Right cardiac atrium (tissue), 5 donors: ENCODE results near the gene CDKL4. TPM values are rescaled to one million over a fixed set of nuclear protein-coding genes. Genes with fewer than 3 reads are reported as not detected.
"Not testable (repeated sequence)": the region's sequence is repeated elsewhere in the genome, so short reads cannot be mapped to it uniquely, and the experiment has no call there.

ENCODE experiments used
- ATAC-seq, 2 donors: fragments of 200-7000 bp; cut with Tn5 transposase; one replicate each; pipeline versions ENCODE4 v1.8.0 to v1.9.1; 2020; ENCODE audit warnings: moderate library complexity in 2 of 2, mild to moderate bottlenecking in 1 of 2
- DNase-seq, 3 donors: peaks; one replicate each; pipeline ENCODE4 v3.0.0-alpha.2; 2020
- H3K27ac ChIP-seq: one replicate; pipeline ENCODE4 v1.5.1; 2013; ENCODE audit warnings: mild to moderate bottlenecking, low read length, control low read depth, moderate library complexity
- H3K27me3 ChIP-seq: one replicate; pipeline ENCODE4 v1.6.1; 2013; ENCODE audit not compliant: control insufficient read depth, insufficient read depth
- H3K4me1 ChIP-seq: one replicate; pipeline ENCODE4 v1.6.1; 2013; ENCODE audit warnings: low read length; ENCODE audit not compliant: control insufficient read depth, insufficient read depth
- H3K4me3 ChIP-seq: one replicate; pipeline ENCODE4 v1.5.1; 2013; ENCODE audit warnings: low read length, control low read depth
- H3K9me3 ChIP-seq: one replicate; pipeline ENCODE4 v1.6.1; 2013; ENCODE audit warnings: low read length; ENCODE audit not compliant: control insufficient read depth
- WGBS: extraction: QIAGEN DNeasy Blood & Tissue Kit; methylation state at CpG from one replicate; pipeline ENCODE4 v1.1.7; 2013; 5-methylcytosine and 5-hydroxymethylcytosine counted together
- intact Hi-C, 4 donors: fragments of 100-400 bp; cut with DNase I; formaldehyde crosslinking; loops; one replicate each; pipeline versions ENCODE4 v1.11.0 to v1.14.0; 2022 to 2023
- polyA plus RNA-seq: library from polyadenylated mRNA; stranded (reverse); fragments of 200-250 nt; gene quantifications from one replicate; pipeline ENCODE4 v1.2.3, GENCODE V29; 2013
- total RNA-seq, 4 donors: library from RNA; stranded (reverse); fragmentation: NEBNext Ultra II Directional; extraction: Animal tissue kit (Norgen Biotek cat#: 25700); gene quantifications; one replicate each; pipeline ENCODE4 v1.2.1, GENCODE V29; 2021
- donor health status: healthy with polysubstance abuse.
- donor health status: DM: no; HTN: yes; CAD: no.
- donor health status: DM: no; HTN: no; CAD: no.
- donor health status: DM: no; HTN: yes; CAD: no; lungs with severe emphysema.
- donor health status: DM: yes; HTN: yes; CAD: no.

CDKL4 gene
- total and polyA plus RNA-seq, 5 donors: 0.05 to 2.2 (median 1.1) TPM

- 98% methylated on average over 1 of the region's 1 CpG for WGBS
- no peak for DNase-seq
- ATAC-seq: no peak
Observed at GRCh38 chr2:39213015-39213414, 30.8 kb downstream of the CDKL4 start.

GRCh38 chr2:39210846-39211245 is 32.9 kb downstream of the CDKL4 start:
- DNase-seq (no peak), ATAC-seq (no peak)
- Histone ChIP-seq H3K27me3 (no peaks in the 10 kb centered on the region), H3K27ac (no peak overlapping the region), H3K9me3 (no peaks in the 10 kb centered on the region), H3K4me3 (no peak overlapping the region), H3K4me1 (no peaks in the 10 kb centered on the region)
- WGBS: 68% methylated on average over 1 of the region's 1 CpG
- intact Hi-C loops: no loop called here

More at GRCh38 chr2:39213015-39213414, 30.8 kb downstream of the CDKL4 start:
- no peaks in the 10 kb centered on the region for H3K27me3 ChIP-seq
- no peaks in the 10 kb centered on the region for H3K9me3 ChIP-seq
- intact Hi-C loops: no loop called here
- H3K27ac ChIP-seq: no peak overlapping the region
- no peaks in the 10 kb centered on the region for H3K4me1 ChIP-seq
- H3K4me3 ChIP-seq: no peak overlapping the region

- intact Hi-C loops: no loop called here
- WGBS: 90% methylated on average over 6 of the region's 6 CpGs
Observed at GRCh38 chr2:39203382-39203781, 40.4 kb downstream of the CDKL4 start.

GRCh38 chr2:39202639-39203369 is 41.0 kb downstream of the CDKL4 start:
- no peak for ATAC-seq
- no peak for DNase-seq
- intact Hi-C loops: no loop called here
- Histone ChIP-seq H3K4me1 (no peaks in the 10 kb centered on the region), H3K4me3 (no peak overlapping the region), H3K9me3 (no peaks in the 10 kb centered on the region), H3K27ac (no peak overlapping the region), H3K27me3 (no peaks in the 10 kb centered on the region)
- 89% methylated on average over 1 of the region's 1 CpG for WGBS

More at GRCh38 chr2:39203382-39203781, 40.4 kb downstream of the CDKL4 start:
- no peak overlapping the region for H3K4me3 ChIP-seq
- ATAC-seq (no peak), DNase-seq (no peak)
- H3K4me1 ChIP-seq: no peaks in the 10 kb centered on the region
- no peaks in the 10 kb centered on the region for H3K27me3 ChIP-seq
- no peaks in the 10 kb centered on the region for H3K9me3 ChIP-seq
- no peak overlapping the region for H3K27ac ChIP-seq

GRCh38 chr2:39197003-39197402 is 46.8 kb downstream of the CDKL4 start:
- H3K4me1 ChIP-seq, DNase-seq, H3K27ac ChIP-seq, H3K9me3 ChIP-seq, ATAC-seq, H3K4me3 ChIP-seq, intact Hi-C loops, H3K27me3 ChIP-seq: not testable (repeated sequence)
- 98% methylated on average over 2 of the region's 2 CpGs for WGBS

- WGBS: 96% methylated on average over 3 of the region's 3 CpGs
- Histone ChIP-seq H3K9me3 (no peaks in the 10 kb centered on the region), H3K27me3 (no peaks in the 10 kb centered on the region), H3K4me1 (no peaks in the 10 kb centered on the region), H3K4me3 (no peak overlapping the region), H3K27ac (no peak overlapping the region)
- intact Hi-C loops: no loop called here
- no peak for ATAC-seq
- no peak for DNase-seq
Observed at GRCh38 chr2:39194686-39195085, 49.1 kb downstream of the CDKL4 start.

GRCh38 chr2:39188960-39189494 is 54.7 kb downstream of the CDKL4 start:
- H3K4me1 ChIP-seq: no peaks in the 10 kb centered on the region
- intact Hi-C loops: no loop called here
- H3K9me3 ChIP-seq: no peaks in the 10 kb centered on the region
- no peak for ATAC-seq
- H3K27ac ChIP-seq: no peak overlapping the region
- no peak overlapping the region for H3K4me3 ChIP-seq
- no peaks in the 10 kb centered on the region for H3K27me3 ChIP-seq
- WGBS: 84% methylated on average over 4 of the region's 4 CpGs
- DNase-seq: no peak

GRCh38 chr2:39183673-39184072 is 60.1 kb downstream of the CDKL4 start:
- intact Hi-C loops: no loop called here
- Histone ChIP-seq H3K4me3 (no peak overlapping the region), H3K27me3 (no peaks in the 10 kb centered on the region), H3K27ac (no peak overlapping the region), H3K4me1 (no peaks in the 10 kb centered on the region), H3K9me3 (no peaks in the 10 kb centered on the region)
- 88% methylated on average over 2 of the region's 2 CpGs for WGBS
- ATAC-seq (no peak), DNase-seq (no peak)

GRCh38 chr2:39181297-39181696 is 62.5 kb downstream of the CDKL4 start:
- Histone ChIP-seq H3K4me3 (no peak overlapping the region), H3K9me3 (no peaks in the 10 kb centered on the region), H3K27ac (no peak overlapping the region), H3K4me1 (no peaks in the 10 kb centered on the region), H3K27me3 (no peaks in the 10 kb centered on the region)
- DNase-seq (no peak), ATAC-seq (no peak)
- intact Hi-C loops: no loop called here
- 94% methylated on average over 2 of the region's 2 CpGs for WGBS

GRCh38 chr2:39179974-39180960 is 63.5 kb downstream of the CDKL4 start:
- no peaks in the 10 kb centered on the region for H3K27me3 ChIP-seq
- no peak for ATAC-seq
- H3K4me1 ChIP-seq: no peaks in the 10 kb centered on the region
- intact Hi-C loops: no loop called here
- no peak overlapping the region for H3K4me3 ChIP-seq
- H3K9me3 ChIP-seq: no peaks in the 10 kb centered on the region
- H3K27ac ChIP-seq: no peak overlapping the region
- no peak for DNase-seq
- 89% methylated on average over 12 of the region's 12 CpGs for WGBS

- Histone ChIP-seq H3K4me1 (no peaks in the 10 kb centered on the region), H3K4me3 (no peak overlapping the region), H3K27ac (no peak overlapping the region), H3K27me3 (no peaks in the 10 kb centered on the region), H3K9me3 (no peaks in the 10 kb centered on the region)
- intact Hi-C loops: no loop called here
- DNase-seq (no peak), ATAC-seq (no peak)
- WGBS: 92% methylated on average over 4 of the region's 4 CpGs
Observed at GRCh38 chr2:39178756-39179155, 65.0 kb downstream of the CDKL4 start.
